K562 (cell line): ENCODE measurements around the gene SERTAD2. TPM values are rescaled to one million over a fixed set of nuclear protein-coding genes. Genes with fewer than 3 reads are reported as not detected.

Experiments used
- ARHGAP35 ChIP-seq: fragments of 450-650 bp; IDR thresholded peaks from 2 replicates; pipeline ENCODE4 v1.6.1; 2018; ENCODE audit not compliant: partially characterized antibody
- BRF1 ChIP-seq: IDR thresholded peaks from 3 replicates; pipeline ENCODE4 v1.6.1; 2011; ENCODE audit warnings: borderline replicate concordance, mild to moderate bottlenecking; ENCODE audit not compliant: insufficient read length; ENCODE audit errors: extremely low read depth
- CC2D1A ChIP-seq: fragments of 450-650 bp; IDR thresholded peaks from 2 replicates; pipeline ENCODE4 v1.6.1; 2017; ENCODE audit warnings: mild to moderate bottlenecking
- DLX4 ChIP-seq: fragments of 250-450 bp; sonication (Bioruptor Pico); IDR thresholded peaks from 2 replicates; pipeline ENCODE4 v1.6.1; 2021; ENCODE audit warnings: mild to moderate bottlenecking
- KAT7 ChIP-seq: sonication (generic); formaldehyde crosslinking; IDR thresholded peaks from 2 replicates; pipeline ENCODE4 v1.8.0; 2022; ENCODE audit warnings: missing genetic modification reagents, mild to moderate bottlenecking, borderline replicate concordance
- NR2C2 ChIP-seq, 2 experiments: fragments of 200-800 bp in 1 of 2; sonication (Bioruptor generic) in 1 of 2; sonication (generic) in 1 of 2; formaldehyde crosslinking in 1 of 2; IDR thresholded peaks; 2 replicates each; pipeline versions ENCODE4 v1.6.1 to v1.8.0; 2016 to 2022; ENCODE audit warnings: mild to moderate bottlenecking in 1 of 2, missing compliant biosample characterization in 1 of 2, missing genetic modification characterization in 1 of 2, missing genetic modification reagents in 1 of 2
- RERE ChIP-seq: sonication (generic); formaldehyde crosslinking; IDR thresholded peaks from 2 replicates; pipeline ENCODE4 v1.8.0; 2023; ENCODE audit warnings: missing genetic modification reagents, mild to moderate bottlenecking, borderline replicate concordance
- SMARCA4 ChIP-seq: fragments of 450-650 bp; IDR thresholded peaks from 2 replicates; pipeline ENCODE4 v1.6.1; 2016
- SP1 ChIP-seq: sonication (generic); formaldehyde crosslinking; IDR thresholded peaks from 2 replicates; pipeline ENCODE4 v1.8.1; 2022; ENCODE audit warnings: mild to moderate bottlenecking, missing genetic modification reagents
- U2AF1 ChIP-seq: fragments of 200-400 bp; formaldehyde crosslinking; optimal IDR thresholded peaks from 2 replicates; pipeline ENCODE3; 2017; ENCODE audit warnings: mild to moderate bottlenecking, low read depth, low read length, moderate library complexity
- ZNF280A ChIP-seq: fragments of 450-650 bp; IDR thresholded peaks from 2 replicates; pipeline ENCODE4 v1.6.1; 2018; ENCODE audit warnings: mild to moderate bottlenecking, low read depth; ENCODE audit not compliant: partially characterized antibody
- ZNF347 ChIP-seq: fragments of 450-650 bp; formaldehyde crosslinking; IDR thresholded peaks from 2 replicates; pipeline ENCODE4 v1.4.0; 2020; ENCODE audit warnings: low read depth, mild to moderate bottlenecking, moderate library complexity
- ZNF436 ChIP-seq: fragments of 250-450, 450-650 bp; sonication (Bioruptor Pico); formaldehyde crosslinking; IDR thresholded peaks from 2 replicates; pipeline ENCODE4 v1.7.0; 2020; ENCODE audit warnings: mild to moderate bottlenecking
- ZNF551 ChIP-seq: fragments of 250-450 bp; sonication (Bioruptor Pico); IDR thresholded peaks from 2 replicates; pipeline ENCODE4 v1.5.0; 2021; ENCODE audit warnings: mild to moderate bottlenecking, moderate library complexity
- ZNF639 ChIP-seq, 2 experiments: fragments of 200-800 bp in 1 of 2; sonication (Bioruptor generic) in 1 of 2; sonication (generic) in 1 of 2; formaldehyde crosslinking in 1 of 2; IDR thresholded peaks in 1 of 2; conservative IDR thresholded peaks in 1 of 2; 2 replicates each; pipeline versions ENCODE4 v1.5.0 to v1.6.1; 2016 to 2020; ENCODE audit warnings: missing compliant biosample characterization in 1 of 2, missing genetic modification characterization in 1 of 2, missing genetic modification reagents in 1 of 2
- polyA plus RNA-seq, 8 experiments: library from polyadenylated mRNA; depleted of rRNA in 4 of 8; stranded (reverse) in 5 of 8; unstranded in 3 of 8; fragments of >200 nt; fragmentation: Nextera tagmentation in 2 of 8; fragmentation: Illumina TruSeq in 1 of 8; extraction: Ambion mirVana in 2 of 8; extraction: Trizol in 1 of 8; gene quantifications; 2 replicates each; pipeline versions ENCODE4 v1.2.1 to v1.2.3, GENCODE V29; 2011 to 2014; ENCODE audit warnings: inconsistent platforms in 1 of 8, missing spikeins in 1 of 8
- total RNA-seq, 7 experiments: library from RNA; depleted of rRNA in 6 of 7; stranded (reverse); fragments of >200 nt in 6 of 7; fragmentation: Illumina TruSeq in 2 of 7; extraction: Trizol in 2 of 7; gene quantifications; 2 replicates each; pipeline versions ENCODE4 v1.2.1 to v1.2.3, GENCODE V29; 2011 to 2021; ENCODE audit warnings: low replicate concordance in 1 of 7
- TF ChIP-seq, protein P1 (sequence below): fragments of 450-650 bp; IDR thresholded peaks from 2 replicates; pipeline ENCODE4 v1.6.1; 2014; ENCODE audit warnings: low read depth, mild to moderate bottlenecking, moderate library complexity, borderline replicate concordance

The SERTAD2 gene
- total and polyA plus RNA-seq, 9 of the 15 experiments (the other 6 are each of a cell fraction or from before 2014, with no cell fraction given), result 3.0 to 12.5 (median 6.1) TPM

GRCh38 chr2:64643838-64644457 is 9.8 kb downstream of the SERTAD2 start (continued):
- TF ChIP-seq, protein P1, sequence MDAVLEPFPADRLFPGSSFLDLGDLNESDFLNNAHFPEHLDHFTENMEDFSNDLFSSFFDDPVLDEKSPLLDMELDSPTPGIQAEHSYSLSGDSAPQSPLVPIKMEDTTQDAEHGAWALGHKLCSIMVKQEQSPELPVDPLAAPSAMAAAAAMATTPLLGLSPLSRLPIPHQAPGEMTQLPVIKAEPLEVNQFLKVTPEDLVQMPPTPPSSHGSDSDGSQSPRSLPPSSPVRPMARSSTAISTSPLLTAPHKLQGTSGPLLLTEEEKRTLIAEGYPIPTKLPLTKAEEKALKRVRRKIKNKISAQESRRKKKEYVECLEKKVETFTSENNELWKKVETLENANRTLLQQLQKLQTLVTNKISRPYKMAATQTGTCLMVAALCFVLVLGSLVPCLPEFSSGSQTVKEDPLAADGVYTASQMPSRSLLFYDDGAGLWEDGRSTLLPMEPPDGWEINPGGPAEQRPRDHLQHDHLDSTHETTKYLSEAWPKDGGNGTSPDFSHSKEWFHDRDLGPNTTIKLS, result no peak; the same call in 1 of the 2 replicates
- TF ChIP-seq CC2D1A (no peak), ZNF280A (no peak), NR2C2 (CRISPR knock-in tag; IDR thresholded peaks at IDR 0.05) (no peak), NR2C2 (tag; IDR thresholded peaks at IDR 0.05) (0 out of 2 replicates have a peak, but pooled peaks have one; percentile 15), DLX4 (CRISPR knock-in tag) (no peak), BRF1 (no peak), SP1 (CRISPR knock-in tag) (peak; percentile 60; the same call in 1 of the 2 replicates), RERE (CRISPR knock-in tag) (no peak), KAT7 (CRISPR knock-in tag) (0 out of 2 replicates have a peak, but pooled peaks have one; percentile 37), ZNF436 (CRISPR knock-in tag) (no peak), ZNF639 (CRISPR knock-in tag; conservative IDR thresholded peaks at IDR 0.05 in 1 of 2, IDR thresholded peaks at IDR 0.05 in 1 of 2) (0 out of 4 replicates have a peak, but pooled peaks of 1 of the 2 experiments have one; percentile 16), ZNF347 (CRISPR knock-in tag) (no peak), ZNF551 (CRISPR knock-in tag) (no peak), U2AF1 (no peak), SMARCA4 (no peak), ARHGAP35 (no peak)
